GM18499 (cell line): ENCODE measurements around the gene E4F1.
"Not testable (repeated sequence)": the region's sequence is repeated elsewhere in the genome, so short reads cannot be mapped to it uniquely, and the experiment has no call there.

Source experiments
- ATAC-seq: cut with Tn5 transposase; IDR thresholded peaks from one replicate; pipeline ENCODE4 v1.9.1; 2021; ENCODE audit warnings: moderate number of reproducible peaks; ENCODE audit not compliant: insufficient read depth, unreplicated experiment

The E4F1 gene

DNA sequence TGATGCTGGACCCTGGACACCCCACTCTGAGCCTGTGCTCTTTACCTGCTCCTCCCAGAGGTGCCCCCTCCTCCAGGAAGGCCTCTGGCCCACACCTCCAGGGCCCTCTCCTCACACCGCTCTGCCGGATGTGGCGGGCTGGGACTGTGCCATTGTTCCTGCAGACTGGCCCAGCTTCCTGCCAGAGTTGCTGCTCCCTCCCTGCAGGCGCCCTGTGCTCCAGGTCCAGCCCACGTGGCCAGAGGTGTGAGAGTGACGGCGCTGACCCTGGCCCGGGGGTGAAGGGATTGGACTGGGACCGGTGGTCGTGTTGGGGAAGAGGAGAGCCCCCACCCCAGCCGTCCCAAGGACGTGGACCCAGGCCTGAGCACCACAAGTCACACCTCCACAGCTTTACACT is 5.7 kb downstream of the E4F1 start:
- no peak for ATAC-seq

DNA sequence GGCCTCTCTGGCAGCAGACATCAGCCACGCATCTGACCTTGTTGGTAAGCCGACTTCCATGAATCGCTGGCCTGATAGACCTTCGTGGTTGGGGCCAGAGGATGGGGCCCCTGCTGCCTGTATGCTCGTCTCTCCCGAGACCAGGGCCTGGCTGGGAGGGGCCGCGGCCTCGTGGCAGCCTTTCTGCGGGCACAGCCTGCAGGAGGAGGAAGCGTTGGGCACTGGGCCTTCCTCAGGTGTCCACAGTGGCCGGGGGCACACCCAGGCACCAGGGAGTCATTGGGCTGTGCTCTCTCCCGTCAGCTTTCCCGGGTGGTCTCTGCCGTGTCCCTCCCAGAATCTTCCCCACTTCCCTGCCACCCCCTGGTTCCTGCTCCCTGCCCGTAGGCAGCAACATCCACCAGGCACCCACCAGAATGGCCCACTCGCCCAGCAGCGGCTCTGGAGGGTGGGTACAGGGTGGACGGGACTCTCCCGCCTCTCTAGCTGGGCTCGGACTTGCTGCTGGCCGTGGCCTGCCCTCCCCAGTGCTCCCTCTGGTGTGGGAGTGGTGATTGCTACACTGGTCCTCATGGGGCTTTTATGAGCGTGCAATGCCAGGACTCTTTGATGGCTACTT is 6.3 kb downstream of the E4F1 start:
- ATAC-seq = no peak

DNA sequence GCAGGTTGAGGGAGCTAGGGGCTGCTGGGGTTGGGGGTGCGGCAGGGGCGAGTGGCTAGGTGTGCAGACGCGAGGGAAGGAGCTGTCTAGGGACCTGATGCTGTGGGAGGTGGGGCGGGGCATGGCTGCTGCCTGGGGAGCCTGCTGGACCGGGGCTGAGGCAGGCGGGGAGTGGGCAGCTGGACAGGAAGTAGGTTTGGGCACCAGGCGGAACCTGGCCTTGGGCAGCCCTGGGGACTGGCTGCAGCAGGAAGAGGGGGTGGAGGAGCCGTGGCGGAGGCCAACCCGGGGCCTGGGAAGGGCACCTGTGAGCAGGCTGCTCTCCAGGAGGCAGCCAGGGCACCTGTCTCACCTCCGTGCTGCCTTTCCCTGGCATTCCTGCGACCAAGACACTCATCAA is 7.0 kb downstream of the E4F1 start:
- ATAC-seq = no peak

DNA sequence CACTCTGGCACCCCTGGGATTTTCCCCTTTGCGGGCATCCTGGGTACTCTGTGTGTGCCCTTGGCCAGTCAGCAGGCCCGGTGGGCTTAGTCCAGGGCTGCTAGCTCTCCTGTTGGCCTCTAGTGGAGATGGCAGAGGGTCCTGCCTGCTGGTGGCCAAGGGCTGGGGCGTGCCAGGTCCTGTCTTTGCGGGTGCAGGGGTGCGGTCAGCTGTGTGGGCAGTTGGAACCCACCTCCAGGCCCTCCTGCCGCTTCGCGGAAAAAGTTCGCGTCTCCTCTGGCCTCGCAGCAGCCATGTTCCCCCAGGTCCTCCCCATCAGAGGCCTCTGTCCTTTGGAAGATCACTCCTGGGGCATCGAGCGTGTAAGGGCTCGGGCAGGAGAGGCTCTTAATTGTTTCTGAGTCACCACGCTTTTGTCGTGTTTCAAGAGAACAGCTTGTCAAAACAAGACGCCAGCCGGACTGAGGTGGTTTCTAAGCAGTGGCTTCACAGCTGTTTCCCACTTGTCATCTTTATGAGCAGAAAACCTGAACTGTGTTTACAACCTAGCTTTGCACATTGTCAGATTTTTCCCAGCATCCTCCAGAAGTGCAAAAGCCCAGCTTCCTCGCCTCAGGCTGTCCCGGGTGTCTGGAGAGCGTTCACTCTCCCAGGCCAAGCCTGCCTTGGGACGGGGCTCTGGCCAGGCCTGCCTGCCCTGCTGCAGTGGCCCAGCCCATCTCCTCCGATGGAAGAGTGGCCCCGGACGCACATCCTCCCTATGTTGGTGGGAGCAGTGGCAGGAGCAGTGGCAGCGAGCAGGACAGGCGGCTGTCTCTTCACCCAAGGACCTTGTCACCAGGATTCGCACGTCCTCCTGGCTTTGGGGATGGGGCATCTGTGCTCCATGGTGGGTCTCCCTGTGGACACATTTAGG is 7.9 kb downstream of the E4F1 start:
- no peak for ATAC-seq

DNA sequence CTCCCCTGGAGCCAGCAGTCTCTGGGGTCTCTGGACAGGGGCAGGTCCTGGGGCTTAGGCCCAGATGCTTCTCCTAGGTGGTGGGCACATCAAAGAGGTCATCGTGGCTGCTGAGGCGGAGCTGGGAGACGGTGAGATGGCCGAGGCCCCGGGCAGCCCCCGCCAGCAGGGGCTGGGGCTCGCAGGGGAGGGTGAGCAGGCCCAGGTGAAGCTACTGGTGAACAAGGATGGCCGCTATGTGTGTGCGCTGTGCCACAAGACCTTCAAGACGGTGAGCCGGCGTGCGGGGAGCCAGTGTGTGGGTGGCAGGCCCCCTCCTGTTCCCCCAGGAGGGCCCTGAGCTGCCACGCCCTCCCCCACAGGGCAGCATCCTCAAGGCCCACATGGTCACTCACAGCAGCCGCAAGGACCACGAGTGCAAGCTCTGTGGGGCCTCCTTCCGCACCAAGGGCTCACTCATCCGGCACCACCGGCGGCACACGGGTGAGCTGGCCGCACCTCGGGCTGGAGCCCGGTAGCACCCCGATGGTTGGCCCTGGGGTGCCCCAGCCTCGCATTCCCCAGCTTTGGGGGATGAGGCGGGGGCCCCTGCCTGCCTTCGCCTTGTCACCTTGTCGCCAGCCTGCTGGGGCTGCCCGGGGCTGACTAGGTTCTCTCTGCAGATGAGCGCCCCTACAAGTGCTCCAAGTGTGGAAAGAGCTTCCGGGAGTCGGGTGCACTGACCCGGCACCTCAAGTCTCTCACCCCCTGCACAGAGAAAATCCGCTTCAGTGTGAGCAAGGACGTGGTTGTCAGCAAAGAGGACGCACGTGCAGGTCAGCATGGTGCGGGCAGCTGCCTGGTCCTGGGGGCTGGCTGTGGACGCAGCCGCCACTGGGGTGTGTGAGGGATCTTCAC is 9.0 kb downstream of the E4F1 start:
- ATAC-seq = no peak

DNA sequence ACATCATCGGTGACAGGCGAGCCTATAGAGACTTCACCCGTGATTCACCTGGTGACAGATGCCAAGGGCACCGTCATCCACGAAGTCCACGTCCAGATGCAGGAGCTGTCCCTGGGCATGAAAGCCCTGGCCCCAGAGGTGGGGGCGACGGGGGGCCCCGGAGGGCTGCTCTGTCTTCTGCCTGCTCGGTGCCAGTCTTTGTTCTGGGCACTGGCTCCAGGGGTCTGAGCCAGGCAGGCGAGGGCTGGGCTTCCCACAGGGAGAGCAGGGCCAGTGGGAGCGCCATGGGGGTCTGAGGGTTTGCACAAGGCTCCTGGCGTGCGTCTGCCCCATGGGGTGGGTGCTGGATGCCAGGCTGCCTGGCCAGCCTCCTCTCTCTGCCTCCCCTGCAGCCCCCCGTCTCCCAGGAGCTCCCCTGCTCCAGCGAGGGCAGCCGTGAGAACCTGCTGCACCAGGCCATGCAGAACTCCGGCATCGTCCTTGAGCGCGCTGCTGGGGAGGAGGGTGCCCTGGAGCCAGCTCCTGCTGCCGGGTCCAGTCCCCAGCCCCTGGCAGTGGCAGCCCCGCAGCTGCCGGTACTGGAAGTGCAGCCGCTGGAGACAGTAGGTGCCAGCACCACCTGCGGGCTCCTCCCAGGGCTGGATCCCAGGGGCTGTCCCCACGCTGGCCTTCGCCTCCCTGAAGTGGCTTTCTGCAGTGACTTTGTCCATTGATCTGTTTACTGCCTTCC is 9.8 kb downstream of the E4F1 start:
- no peak for ATAC-seq

DNA sequence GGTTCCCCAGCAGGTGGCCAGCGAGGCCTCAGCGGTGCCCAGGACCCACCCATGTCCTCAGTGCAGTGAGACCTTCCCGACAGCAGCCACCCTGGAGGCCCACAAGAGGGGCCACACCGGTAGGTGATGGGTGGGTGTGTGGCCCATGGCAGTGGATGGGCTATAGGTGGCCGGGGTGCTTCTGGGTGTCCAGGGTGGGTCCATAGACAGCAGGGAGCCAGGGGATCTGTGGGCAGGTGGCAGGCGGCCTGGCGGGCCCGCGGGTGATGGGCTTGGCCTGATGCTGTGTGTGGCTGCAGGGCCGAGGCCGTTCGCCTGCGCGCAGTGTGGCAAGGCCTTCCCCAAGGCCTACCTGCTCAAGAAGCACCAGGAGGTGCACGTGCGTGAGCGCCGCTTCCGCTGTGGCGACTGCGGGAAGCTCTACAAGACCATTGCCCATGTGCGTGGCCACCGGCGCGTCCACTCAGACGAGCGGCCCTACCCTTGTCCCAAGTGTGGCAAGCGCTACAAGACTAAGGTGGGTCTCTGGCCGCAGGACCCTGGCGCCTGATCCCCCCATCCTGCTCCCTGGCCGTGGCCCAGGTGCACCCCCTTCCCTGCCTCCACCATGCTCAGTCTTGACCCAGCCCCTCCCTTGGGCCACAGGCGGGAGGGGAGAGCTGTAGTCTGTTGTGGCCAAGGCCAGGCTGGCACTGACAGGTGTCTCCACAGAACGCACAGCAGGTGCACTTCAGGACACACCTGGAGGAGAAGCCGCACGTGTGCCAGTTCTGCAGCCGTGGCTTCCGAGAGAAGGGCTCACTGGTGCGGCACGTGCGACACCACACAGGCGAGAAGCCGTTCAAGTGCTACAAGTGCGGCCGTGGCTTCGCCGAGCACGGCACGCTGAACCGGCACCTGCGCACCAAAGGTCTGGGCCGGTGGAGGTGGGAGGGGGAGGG is 10.8 kb downstream of the E4F1 start:
- ATAC-seq = no peak

DNA sequence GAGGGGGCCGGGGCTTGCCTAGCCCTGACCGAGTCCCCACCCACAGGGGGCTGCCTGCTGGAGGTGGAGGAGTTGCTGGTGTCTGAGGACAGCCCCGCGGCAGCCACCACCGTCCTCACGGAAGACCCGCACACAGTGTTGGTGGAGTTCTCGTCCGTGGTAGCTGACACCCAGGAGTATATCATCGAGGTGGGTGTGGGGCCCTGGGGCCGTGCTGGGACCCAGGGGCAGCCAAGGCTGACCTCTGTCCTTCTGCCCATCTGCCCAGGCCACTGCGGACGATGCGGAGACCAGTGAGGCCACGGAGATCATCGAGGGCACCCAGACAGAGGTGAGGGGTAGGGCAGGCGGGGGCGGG is 11.4 kb downstream of the E4F1 start:
- no peak for ATAC-seq

DNA sequence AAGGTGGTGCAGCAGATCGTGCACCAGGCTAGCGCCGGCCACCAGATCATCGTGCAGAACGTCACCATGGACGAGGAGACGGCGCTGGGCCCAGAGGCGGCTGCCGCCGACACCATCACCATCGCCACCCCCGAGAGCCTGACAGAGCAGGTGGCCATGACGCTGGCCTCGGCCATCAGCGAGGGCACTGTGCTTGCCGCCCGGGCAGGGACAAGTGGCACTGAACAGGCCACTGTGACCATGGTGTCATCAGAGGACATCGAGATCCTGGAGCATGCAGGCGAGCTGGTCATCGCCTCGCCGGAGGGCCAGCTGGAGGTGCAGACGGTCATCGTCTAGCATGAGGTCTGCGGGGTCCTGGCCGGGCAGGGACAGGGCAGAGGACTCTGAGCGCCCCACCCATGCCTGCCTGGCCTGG is 11.9 kb downstream of the E4F1 start:
- ATAC-seq = no peak

DNA sequence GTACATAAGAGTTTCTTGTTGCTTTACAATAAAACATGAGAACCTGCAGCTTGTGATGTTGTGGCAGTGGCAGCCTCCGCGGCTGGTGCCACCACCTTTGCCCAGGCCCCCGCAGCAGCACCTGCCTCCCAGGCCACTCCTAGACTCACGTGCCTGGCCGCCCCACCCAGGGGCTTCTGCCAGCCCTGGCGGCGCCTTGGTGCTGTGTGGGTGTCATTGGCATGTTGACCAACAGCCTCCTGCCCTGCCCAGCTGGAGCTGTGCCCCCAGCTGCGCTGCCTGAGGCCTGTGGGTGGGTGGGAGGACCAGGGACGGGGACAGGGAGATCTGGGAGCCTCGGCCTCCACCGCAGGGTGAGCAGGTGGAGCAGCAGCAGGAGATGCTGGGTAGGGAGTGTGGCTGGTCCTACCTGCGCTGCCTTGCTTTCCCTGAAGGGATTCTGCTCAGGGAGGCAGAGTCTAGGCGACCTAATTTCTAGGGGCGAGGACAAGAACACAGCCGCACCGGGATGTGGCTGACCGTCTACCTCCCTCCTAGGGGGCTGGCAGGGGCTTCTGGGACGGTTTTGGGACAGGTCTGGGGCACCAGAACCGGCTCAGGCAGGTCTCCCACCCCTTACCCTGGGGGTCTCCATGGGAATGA is 12.4 kb downstream of the E4F1 start:
- ATAC-seq = no peak

DNA sequence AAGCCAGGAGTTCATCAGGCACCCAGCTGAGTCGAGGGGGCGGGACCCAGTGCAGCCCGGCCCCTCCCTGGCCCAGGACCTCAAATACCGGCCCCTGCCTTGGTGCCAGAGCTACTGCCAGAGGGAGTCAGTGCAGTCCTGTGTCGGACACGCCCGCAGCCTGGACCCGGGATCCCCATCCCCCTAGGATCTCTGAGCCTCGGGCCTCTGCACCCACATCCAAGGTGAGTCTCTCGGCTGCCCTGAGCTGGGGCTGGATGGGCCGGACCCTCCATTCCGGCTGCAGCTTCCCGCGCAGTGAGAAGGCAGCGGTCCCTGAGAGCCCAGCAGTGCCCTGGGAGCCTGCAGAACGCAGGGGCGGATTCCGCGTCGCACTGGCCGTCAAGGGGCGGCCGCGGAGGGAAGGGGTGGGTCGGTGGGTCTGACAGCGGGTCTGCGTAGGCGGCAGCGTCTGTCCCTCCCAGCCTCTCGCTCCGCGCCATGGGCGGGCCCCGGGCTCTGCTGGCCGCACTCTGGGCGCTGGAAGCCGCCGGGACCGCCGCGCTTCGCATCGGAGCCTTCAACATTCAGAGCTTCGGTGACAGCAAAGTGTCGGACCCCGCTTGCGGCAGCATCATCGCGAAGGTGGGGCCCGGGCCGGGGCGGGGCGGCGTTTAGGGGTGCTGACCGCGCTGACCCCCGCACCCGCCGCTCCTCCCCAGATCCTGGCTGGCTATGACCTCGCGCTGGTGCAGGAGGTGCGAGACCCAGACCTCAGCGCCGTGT is 13.1 kb downstream of the E4F1 start, which contains the start of gene DNASE1L2:
Gene DNASE1L2, plus strand, starts transcription at position 108 of the 765 bp plus-strand sequence. Its CDS starts 373 bp downstream, at position 481.
- no peak for ATAC-seq

DNA sequence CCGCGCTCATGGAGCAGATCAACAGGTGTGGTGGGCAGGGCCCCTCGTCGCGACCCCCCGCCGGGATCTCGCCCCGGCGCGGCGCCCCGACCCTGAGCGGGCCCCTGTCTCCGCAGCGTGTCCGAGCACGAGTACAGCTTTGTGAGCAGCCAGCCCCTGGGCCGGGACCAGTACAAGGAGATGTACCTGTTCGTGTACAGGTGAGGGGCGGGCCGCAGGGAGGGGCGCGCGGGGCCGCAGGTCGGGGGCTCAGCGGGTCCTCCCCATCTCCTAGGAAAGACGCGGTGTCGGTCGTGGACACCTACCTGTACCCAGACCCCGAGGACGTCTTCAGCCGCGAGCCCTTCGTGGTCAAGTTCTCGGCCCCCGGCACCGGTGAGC is 13.7 kb downstream of the E4F1 start:
- no peak for ATAC-seq

DNA sequence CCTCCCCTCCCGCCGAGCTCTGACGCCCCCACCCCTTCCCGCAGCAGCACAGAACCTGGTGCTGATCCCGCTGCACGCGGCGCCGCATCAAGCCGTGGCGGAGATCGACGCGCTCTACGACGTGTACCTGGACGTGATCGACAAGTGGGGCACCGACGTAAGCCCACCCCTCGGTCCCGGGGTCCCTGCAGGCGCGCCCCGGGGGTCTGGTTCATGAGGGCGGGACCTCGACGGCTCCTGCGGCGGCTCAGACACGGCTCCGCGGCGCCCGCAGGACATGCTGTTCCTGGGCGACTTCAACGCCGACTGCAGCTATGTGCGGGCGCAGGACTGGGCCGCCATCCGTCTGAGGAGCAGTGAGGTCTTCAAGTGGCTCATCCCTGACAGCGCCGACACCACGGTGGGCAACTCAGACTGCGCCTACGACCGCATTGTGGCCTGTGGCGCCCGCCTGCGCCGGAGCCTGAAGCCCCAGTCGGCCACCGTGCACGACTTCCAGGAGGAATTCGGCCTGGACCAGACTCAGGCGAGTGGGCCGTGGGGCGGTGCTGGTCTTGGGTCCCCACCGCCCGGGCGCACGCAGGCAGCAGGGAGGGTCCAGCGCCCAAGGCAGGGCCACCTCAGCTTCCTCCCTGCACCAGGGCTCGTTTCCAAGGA is 14.2 kb downstream of the E4F1 start:
- ATAC-seq = no peak

DNA sequence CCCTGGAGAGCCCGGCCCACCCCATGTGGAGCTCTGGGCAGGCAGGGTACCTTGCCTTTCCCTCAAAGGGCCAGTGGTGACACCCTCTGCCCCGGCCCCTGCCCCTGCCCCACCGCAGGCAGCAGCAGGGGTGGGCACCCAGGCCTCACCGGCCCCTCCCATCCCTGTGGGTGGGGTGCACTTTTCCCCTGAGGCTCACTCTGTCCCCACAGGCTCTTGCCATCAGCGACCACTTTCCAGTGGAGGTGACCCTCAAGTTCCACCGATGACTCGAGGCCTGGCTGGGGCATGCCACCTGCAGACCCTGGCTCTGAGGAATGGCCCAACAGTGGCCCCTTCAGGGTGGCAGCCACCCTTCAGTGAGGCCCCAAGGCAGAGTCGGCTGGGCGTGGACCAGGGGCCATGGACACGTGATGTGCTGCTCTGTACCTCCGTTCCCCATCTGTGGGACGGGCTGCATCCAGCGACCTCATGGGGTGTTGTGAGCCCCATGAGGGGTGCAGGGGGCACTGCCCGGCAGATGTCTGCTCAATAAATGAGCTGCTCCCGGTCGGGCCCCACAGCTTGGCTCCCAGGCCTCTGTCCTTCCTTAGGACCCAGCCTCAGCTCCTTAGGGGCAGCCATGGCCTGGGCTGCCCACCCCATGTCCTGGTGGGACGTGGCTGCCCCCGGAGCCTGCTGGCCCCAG is 14.9 kb downstream of the E4F1 start:
- no peak for ATAC-seq

DNA sequence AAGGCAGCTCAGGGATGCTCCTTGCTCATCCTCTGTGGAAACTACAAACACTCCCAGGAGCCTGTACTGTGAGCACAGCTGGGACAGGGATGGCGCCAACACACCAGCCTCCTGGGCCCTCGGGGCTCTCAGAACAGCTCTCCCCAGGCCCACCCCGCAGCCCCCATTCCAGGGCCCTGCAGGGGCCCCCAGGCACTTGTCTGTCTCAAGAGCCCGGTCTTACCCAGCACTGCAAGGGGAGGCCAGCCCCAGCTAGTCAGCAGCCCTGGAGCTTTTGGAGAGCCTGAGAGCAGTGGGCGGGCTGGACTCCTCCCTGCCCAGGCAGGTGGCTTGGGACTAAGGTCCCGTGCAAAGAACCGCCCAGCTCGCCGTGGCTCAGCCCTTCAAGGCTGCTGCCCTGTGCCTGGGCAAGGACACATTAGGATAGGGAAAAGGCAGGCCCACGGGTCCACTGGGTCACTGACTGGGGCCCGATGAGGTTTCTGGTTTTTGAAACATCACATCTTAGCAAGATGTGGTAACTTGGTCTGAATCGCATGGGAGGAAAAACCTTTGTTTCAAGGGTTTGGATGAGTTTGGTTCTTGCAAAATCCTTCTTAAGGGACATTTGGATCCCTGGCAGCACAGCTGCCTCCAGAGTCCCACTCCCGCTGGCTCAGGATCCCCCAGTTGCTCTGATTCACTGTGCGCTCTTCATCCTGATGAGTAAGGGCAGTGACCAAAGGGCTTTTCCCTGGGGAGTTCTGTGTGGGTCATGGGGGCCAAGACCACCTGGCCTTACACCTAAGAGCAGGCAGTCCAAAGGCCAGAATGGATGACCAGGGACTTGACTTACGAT is 15.7 kb downstream of the E4F1 start:
- ATAC-seq = no peak

DNA sequence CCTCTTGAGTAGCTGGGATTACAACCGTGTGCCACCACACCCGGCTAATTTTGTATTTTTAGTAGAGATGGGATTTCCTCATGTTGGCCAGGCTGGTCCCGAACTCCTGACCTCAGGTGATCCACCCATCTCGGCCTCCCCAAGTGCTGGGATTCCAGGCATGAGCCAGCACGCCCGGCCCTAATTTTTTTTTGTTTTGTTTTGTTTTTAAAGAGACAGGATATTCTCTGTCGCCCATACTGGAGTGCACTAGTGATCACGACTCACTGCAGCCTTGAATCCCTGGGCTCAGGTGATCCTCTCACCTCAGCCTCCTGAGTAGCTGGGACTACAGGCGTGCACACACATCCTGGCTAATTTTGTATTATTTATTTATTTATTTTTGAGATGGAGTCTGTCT is 16.9 kb downstream of the E4F1 start:
- ATAC-seq = not testable (repeated sequence)
